Measurements from ENCODE around the gene DGLUCY.

GRCh38 chr14:91187271-91187670 is 73.4 kb downstream of the DGLUCY start:
- TF ChIP-seq CTCF (conservative IDR thresholded peaks at IDR 0.05) (no peak), ZFX (IDR thresholded peaks at IDR 0.05) (no peak)
